Activated naive CD8-positive, alpha-beta T cell treated with anti-CD3 and anti-CD28 coated beads, Interleukin-2, amount 50 U/mL, for 24 hours (primary cell): ENCODE data around the gene GAS2.
"Not testable (repeated sequence)": the region's sequence is repeated elsewhere in the genome, so short reads cannot be mapped to it uniquely, and the experiment has no call there.

Experiments used
- ATAC-seq: fragments of 150-1000 bp; cut with Tn5 transposase; one replicate; pipeline ENCODE4 v1.10.0; 2021
- DNase-seq: peaks from one replicate; pipeline ENCODE4 v3.0.0; 2021
- H3K27ac Mint-ChIP-seq: one replicate; pipeline ENCODE4 v1.8.0; 2021; ENCODE audit warnings: mild to moderate bottlenecking, mixed read lengths
- H3K27me3 Mint-ChIP-seq: one replicate; pipeline ENCODE4 v1.8.0; 2021; ENCODE audit warnings: mixed read lengths
- H3K36me3 Mint-ChIP-seq: one replicate; pipeline ENCODE4 v1.8.0; 2021; ENCODE audit warnings: low read depth, mixed read lengths
- H3K4me1 Mint-ChIP-seq: one replicate; pipeline ENCODE4 v1.8.0; 2021; ENCODE audit warnings: mixed read lengths
- H3K4me3 Mint-ChIP-seq: one replicate; pipeline ENCODE4 v1.8.0; 2021; ENCODE audit warnings: mild to moderate bottlenecking, moderate library complexity, mixed read lengths
- H3K9me3 Mint-ChIP-seq: one replicate; pipeline ENCODE4 v1.8.0; 2021; ENCODE audit warnings: mixed read lengths

Gene GAS2

GRCh38 chr11:22666325-22666687 lies at the start of gene GAS2:
Gene GAS2 (plus strand): TSS chr11:22666611. CDS start chr11:22674870, 8,259 bp downstream.
- Mint-ChIP-seq H3K4me1 (peaks cover 18% of the 10 kb centered on the region), H3K27me3 (peaks cover 54% of the 10 kb centered on the region), H3K27ac (no peak within 1 kb of the TSS), H3K36me3 (no peaks in the 10 kb centered on the region), H3K9me3 (no peaks in the 10 kb centered on the region), H3K4me3 (peak within 1 kb of the TSS; percentile 70)
- ATAC-seq (no peak), DNase-seq (no peak)

GRCh38 chr11:22617868-22618267 lies 48.5 kb upstream of the GAS2 start:
- peaks cover 33% of the 10 kb centered on the region for H3K36me3 Mint-ChIP-seq
- no peak overlapping the region for H3K4me3 Mint-ChIP-seq
- no peak for ATAC-seq
- H3K27ac Mint-ChIP-seq, result no peak overlapping the region
- H3K27me3 Mint-ChIP-seq, result peaks cover 6% of the 10 kb centered on the region
- H3K4me1 Mint-ChIP-seq, result peaks cover 10% of the 10 kb centered on the region
- DNase-seq, result no peak
- H3K9me3 Mint-ChIP-seq, result peaks cover 17% of the 10 kb centered on the region

DNA sequence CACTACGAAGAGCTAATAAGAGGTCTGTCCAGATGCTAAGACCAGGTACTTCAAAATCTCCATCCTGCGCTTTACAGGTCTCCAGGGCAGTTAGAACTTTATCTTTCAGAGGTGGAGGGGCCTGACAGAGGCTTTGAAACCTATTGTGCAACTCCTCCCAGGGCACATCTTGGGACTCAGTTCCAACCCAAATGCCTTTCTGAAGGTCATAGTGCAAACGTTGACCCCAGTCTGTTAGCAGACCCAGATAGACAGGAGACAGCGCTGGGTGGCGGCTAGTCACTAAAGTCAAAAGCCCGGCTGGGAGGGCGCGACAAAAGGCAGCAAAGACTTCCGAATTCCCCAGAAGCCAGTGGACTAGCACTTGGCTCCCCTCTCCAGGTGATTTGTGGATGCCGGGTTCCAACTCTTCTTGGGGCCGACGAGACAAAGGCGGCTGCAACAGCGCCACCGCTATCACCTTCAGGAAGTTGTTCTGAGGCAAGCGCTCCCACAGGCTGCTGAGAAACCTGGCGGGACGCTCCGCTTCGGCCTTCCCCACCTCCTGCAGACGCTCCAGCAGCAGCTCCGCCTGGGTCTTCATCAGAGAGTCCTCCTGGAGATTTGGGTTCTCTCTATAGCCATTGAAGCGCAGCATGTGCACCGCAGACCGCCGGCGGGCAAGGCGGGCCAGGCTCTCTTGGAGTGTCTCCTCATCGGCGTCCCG lies 41.5 kb upstream of the GAS2 start:
- Mint-ChIP-seq H3K36me3 (peaks cover 33% of the 10 kb centered on the region), H3K9me3 (peaks cover 2% of the 10 kb centered on the region), H3K27me3 (no peaks in the 10 kb centered on the region), H3K27ac (peak overlapping the region; percentile 97), H3K4me3 (peak overlapping the region; percentile 95), H3K4me1 (peaks cover 40% of the 10 kb centered on the region)
- DNase-seq, result peak; percentile 66
- ATAC-seq, result peak; percentile 58

DNA sequence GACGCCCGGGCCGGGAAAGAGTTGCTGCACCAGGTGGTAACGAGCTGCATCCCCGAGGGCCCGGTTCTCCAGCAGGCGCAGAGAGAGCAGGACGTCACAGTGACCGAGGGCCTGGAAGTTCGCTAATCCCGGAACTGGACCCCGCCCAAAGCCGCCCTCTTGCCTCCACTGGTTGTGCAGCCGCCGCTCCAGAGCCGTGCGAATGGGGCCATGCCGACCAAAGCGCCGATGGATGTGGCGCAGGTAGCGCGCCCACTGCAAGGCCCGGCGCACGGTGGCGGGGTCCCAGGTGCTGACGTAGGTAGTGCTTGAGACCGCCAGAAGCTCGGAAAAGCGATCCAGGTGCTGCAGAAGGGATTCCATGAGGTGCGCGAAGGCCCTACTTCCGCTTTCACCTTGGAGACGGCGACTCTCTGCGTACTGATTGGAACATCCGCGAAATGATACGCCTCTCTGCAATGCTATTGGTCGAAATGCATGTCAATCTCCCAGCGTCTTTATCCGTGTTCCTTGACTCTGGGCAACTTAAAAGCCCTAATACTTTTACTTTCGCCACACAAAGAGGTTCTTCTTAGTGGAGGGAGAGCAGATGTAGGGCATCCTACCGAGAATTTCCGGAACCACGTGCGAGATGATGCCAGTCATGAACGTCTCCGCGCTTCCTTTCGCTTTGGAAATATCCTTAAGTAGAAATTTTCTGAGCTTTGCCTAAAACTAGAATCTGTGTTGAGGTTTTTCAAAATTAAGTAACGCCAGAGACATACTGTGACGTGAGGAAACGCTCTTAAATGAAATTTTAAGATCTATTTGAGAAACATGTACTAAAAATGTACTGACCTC lies 40.7 kb upstream of the GAS2 start, which contains the start of gene FANCF:
Gene FANCF, minus strand, starts transcription at position 376 of the 840 bp plus-strand sequence. Its CDS starts 13 bp downstream, at position 363.
- no peaks in the 10 kb centered on the region for H3K9me3 Mint-ChIP-seq
- ATAC-seq, result peak; percentile 98
- H3K4me1 Mint-ChIP-seq, result peaks cover 40% of the 10 kb centered on the region

DNA sequence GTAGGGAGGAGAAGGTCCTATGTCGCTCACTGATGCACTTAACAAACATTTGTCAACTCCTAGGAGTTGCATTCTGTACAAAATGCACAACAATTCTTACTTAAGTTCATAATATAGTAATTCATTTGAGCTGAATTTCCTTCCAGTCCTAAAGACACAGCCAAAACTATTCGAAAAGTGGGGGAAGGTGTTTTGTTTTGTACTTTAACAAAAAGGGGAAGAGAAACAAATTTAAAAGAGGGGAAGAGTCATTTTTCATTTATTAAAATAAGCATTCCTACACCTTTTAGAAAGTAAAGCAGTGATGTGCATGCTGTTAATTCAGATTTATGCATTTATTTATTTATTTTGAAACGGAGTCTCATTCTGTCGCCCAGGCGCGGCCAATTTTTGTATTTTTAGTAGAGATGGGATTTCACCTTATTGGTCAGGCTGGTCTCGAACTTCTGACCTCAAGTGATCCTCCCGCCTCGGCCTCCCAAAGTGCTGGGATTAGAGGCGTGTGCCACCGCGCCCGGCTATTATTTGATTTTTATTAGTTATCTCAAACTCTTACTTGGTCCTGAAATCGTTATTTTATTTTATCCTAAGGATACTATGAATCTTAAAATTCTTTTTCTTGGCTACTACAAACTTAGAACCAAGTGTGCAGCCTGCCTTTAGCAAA lies 39.7 kb upstream of the GAS2 start:
- Mint-ChIP-seq H3K4me3 (peak overlapping the region; percentile 95), H3K4me1 (peaks cover 37% of the 10 kb centered on the region), H3K36me3 (peaks cover 17% of the 10 kb centered on the region), H3K9me3 (no peaks in the 10 kb centered on the region), H3K27ac (peak overlapping the region; percentile 97), H3K27me3 (no peaks in the 10 kb centered on the region)
- DNase-seq (no peak), ATAC-seq (no peak)

More for the DNA sequence above, 40.7 kb upstream of the GAS2 start, which contains the start of gene FANCF:
- H3K27ac Mint-ChIP-seq, result peak within 1 kb of the TSS; percentile 97
- peak within 1 kb of the TSS; percentile 95 for H3K4me3 Mint-ChIP-seq
- peaks cover 26% of the 10 kb centered on the region for H3K36me3 Mint-ChIP-seq
- H3K27me3 Mint-ChIP-seq, result no peaks in the 10 kb centered on the region
- DNase-seq, result peak; percentile 88

DNA sequence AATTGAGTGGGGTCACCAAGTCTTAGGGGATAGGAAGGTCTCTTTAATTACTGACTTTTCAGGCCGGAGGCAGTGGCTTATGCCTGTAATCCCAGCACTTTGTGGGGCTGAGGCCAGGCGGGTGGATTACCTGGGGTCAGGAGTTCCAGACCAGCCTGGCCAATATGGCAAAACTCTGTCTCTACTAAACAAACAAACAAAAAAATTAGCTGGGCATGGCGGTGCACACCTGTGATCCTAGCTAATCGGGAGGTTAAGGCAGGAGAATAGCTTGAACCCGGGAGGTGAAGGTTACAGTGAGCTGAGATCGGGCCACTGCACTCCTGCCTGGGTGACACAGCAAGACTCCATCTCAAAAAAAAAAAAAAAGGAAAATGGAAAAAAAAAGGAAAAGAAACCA lies 39.0 kb upstream of the GAS2 start:
- DNase-seq, result no peak
- Mint-ChIP-seq H3K27me3 (no peaks in the 10 kb centered on the region), H3K36me3 (peaks cover 11% of the 10 kb centered on the region), H3K4me1 (peaks cover 33% of the 10 kb centered on the region), H3K27ac (no peak overlapping the region), H3K9me3 (no peaks in the 10 kb centered on the region), H3K4me3 (no peak overlapping the region)
- ATAC-seq, result no peak

DNA sequence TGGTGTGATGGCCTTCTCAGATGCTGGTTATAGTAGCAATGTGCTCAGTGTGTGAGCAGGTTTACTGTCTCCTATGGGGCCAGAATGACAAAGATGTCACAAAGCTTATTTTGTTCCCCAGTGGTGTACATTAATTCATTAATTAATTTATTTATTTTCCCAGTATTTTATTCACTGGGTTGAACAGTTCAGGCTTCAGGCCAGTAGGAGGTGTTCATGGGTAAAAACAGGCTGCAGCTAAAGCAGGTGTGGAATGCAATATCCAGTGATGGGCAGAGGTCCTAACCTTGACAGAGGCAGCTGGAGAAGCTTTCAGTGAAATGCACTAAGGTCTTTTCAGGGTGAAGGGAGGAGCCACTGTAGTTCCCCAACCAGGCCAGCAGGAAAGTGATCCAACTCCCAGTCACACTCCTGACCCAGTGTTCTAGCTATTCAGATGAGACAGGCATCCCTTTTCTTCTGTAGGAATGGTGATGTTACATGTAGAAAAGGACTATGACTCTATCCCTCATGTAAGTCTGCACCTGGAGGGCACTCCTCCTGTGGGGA lies 33.0 kb upstream of the GAS2 start:
- no peaks in the 10 kb centered on the region for H3K9me3 Mint-ChIP-seq
- ATAC-seq, result no peak

GRCh38 chr11:22634897-22635629 lies 31.3 kb upstream of the GAS2 start:
- DNase-seq (no peak), ATAC-seq (peak; percentile 12)
- H3K36me3 Mint-ChIP-seq, result no peaks in the 10 kb centered on the region
- no peaks in the 10 kb centered on the region for H3K4me1 Mint-ChIP-seq
- H3K4me3 Mint-ChIP-seq, result no peak overlapping the region
- H3K27me3 Mint-ChIP-seq, result no peaks in the 10 kb centered on the region
- H3K27ac Mint-ChIP-seq, result no peak overlapping the region
- no peaks in the 10 kb centered on the region for H3K9me3 Mint-ChIP-seq

More for the DNA sequence above, 33.0 kb upstream of the GAS2 start:
- Mint-ChIP-seq H3K27me3 (no peaks in the 10 kb centered on the region), H3K4me3 (no peak overlapping the region), H3K36me3 (no peaks in the 10 kb centered on the region), H3K27ac (no peak overlapping the region), H3K4me1 (no peaks in the 10 kb centered on the region)
- no peak for DNase-seq

DNA sequence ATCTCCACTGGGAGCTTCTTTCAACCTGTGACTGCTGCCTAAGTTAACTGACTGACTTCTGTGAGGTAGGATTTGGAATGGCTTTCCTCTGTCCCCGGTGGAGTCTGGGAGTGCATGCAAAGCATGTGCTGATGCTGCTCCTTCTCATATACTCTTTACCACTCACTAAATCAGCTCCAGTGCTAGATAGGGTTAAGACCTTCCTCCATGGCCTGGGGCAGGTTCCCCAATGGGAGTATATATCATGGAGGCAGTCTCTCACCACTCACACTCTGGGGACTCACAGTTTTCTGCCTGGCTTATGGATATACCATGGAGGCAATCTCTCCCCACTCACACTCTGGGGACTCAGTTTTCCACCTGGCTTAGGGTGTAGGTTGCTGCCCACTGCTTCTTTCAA lies 30.7 kb upstream of the GAS2 start:
- Mint-ChIP-seq H3K27me3 (no peaks in the 10 kb centered on the region), H3K9me3 (no peaks in the 10 kb centered on the region), H3K4me1 (no peaks in the 10 kb centered on the region), H3K27ac (no peak overlapping the region), H3K36me3 (no peaks in the 10 kb centered on the region), H3K4me3 (no peak overlapping the region)
- DNase-seq (no peak), ATAC-seq (peak; percentile 49)

- no peaks in the 10 kb centered on the region for H3K4me1 Mint-ChIP-seq
- H3K9me3 Mint-ChIP-seq, result no peaks in the 10 kb centered on the region
- ATAC-seq, result no peak
- no peaks in the 10 kb centered on the region for H3K27me3 Mint-ChIP-seq
- H3K36me3 Mint-ChIP-seq, result no peaks in the 10 kb centered on the region
- no peak overlapping the region for H3K27ac Mint-ChIP-seq
- DNase-seq, result no peak
- H3K4me3 Mint-ChIP-seq, result no peak overlapping the region
These were observed 25.5 kb upstream of the GAS2 start for GRCh38 chr11:22640862-22641261.

GRCh38 chr11:22641559-22641958 lies 24.9 kb upstream of the GAS2 start:
- Mint-ChIP-seq H3K27me3 (no peaks in the 10 kb centered on the region), H3K27ac (no peak overlapping the region), H3K4me3 (no peak overlapping the region), H3K4me1 (no peaks in the 10 kb centered on the region), H3K9me3 (no peaks in the 10 kb centered on the region), H3K36me3 (no peaks in the 10 kb centered on the region)
- ATAC-seq (no peak), DNase-seq (no peak)

- not testable (repeated sequence) for H3K27me3 Mint-ChIP-seq, H3K36me3 Mint-ChIP-seq, H3K27ac Mint-ChIP-seq, H3K4me3 Mint-ChIP-seq, ATAC-seq, DNase-seq, H3K9me3 Mint-ChIP-seq
- peaks cover 13% of the 10 kb centered on the region for H3K4me1 Mint-ChIP-seq
These were observed 14.1 kb upstream of the GAS2 start for GRCh38 chr11:22652346-22652745.

- no peak overlapping the region for H3K4me3 Mint-ChIP-seq
- no peaks in the 10 kb centered on the region for H3K27me3 Mint-ChIP-seq
- ATAC-seq, result no peak
- H3K36me3 Mint-ChIP-seq, result peaks cover 4% of the 10 kb centered on the region
- no peak for DNase-seq
- no peak overlapping the region for H3K27ac Mint-ChIP-seq
- peaks cover 18% of the 10 kb centered on the region for H3K4me1 Mint-ChIP-seq
- peaks cover 4% of the 10 kb centered on the region for H3K9me3 Mint-ChIP-seq
These were observed 10.3 kb upstream of the GAS2 start for GRCh38 chr11:22656130-22656529.
